Ovary (tissue), 9 donors: ENCODE data around the gene PPP1R14C. TPM values are rescaled to one million over a fixed set of nuclear protein-coding genes. Genes with fewer than 3 reads are reported as not detected.

Source experiments
- DNase-seq, 5 donors: peaks; one replicate each; pipeline ENCODE4 v3.0.0-alpha.2; 2019 to 2020
- H3K27ac ChIP-seq, 2 donors: fragments of 200-600 bp; one replicate each; pipeline versions ENCODE4 v1.5.1 to v1.8.0; 2019 to 2022
- H3K27me3 ChIP-seq: fragments of 200-600 bp; one replicate; pipeline ENCODE4 v1.8.0; 2022
- H3K36me3 ChIP-seq: fragments of 200-600 bp; sonication (generic); one replicate; pipeline ENCODE4 v1.5.1; 2019
- H3K4me1 ChIP-seq: one replicate; pipeline ENCODE4 v1.8.1; 2013; ENCODE audit warnings: mild to moderate bottlenecking, moderate library complexity; ENCODE audit not compliant: insufficient read depth
- H3K4me3 ChIP-seq: fragments of 200-600 bp; sonication (generic); one replicate; pipeline ENCODE4 v1.5.1; 2017
- H3K9me3 ChIP-seq, 2 donors: fragments of 200-600 bp in 1 of 2; sonication (generic) in 1 of 2; one replicate each; pipeline versions ENCODE4 v1.5.1 to v1.8.1; 2013 to 2019; ENCODE audit warnings: mild to moderate bottlenecking in 1 of 2, moderate library complexity in 1 of 2
- EP300 ChIP-seq: sonication (generic); formaldehyde crosslinking; IDR thresholded peaks from one replicate; pipeline ENCODE4 v1.6.1; 2017; ENCODE audit warnings: antibody characterized with exemption
- POLR2A ChIP-seq: fragments of 450-650 bp; IDR thresholded peaks from one replicate; pipeline ENCODE4 v1.6.1; 2017; ENCODE audit warnings: antibody characterized with exemption, mild to moderate bottlenecking, moderate library complexity
- WGBS, 3 donors: extraction: QIAGEN DNeasy Blood & Tissue Kit in 1 of 3; methylation state at CpG; one replicate each; pipeline versions ENCODE4 v1.1.5 to v1.1.7; 2013 to 2017; 5-methylcytosine and 5-hydroxymethylcytosine counted together
- intact Hi-C, 4 donors: fragments of 100-400 bp; cut with DNase I; formaldehyde crosslinking; loops; one replicate each; pipeline versions ENCODE4 v1.11.0 to v1.15.1; 2022 to 2023
- polyA plus RNA-seq, 2 donors: library from polyadenylated mRNA; stranded (reverse); fragments of 200-250 nt in 1 of 2; fragments of 350-450 nt in 1 of 2; fragmentation: Illumina TruSeq in 1 of 2; extraction: RNeasy Lipid Tissue Mini Kit (QIAGEN cat#74804) in 1 of 2; gene quantifications; one replicate each; pipeline ENCODE4 v1.2.3, GENCODE V29; 2013 to 2014
- total RNA-seq, 7 donors: library from RNA; depleted of rRNA in 2 of 7; stranded (reverse); fragments of >200 nt in 2 of 7; fragmentation: NEBNext Ultra II Directional in 3 of 7; extraction: Animal tissue kit (Norgen Biotek cat#: 25700) in 3 of 7; gene quantifications; one replicate each; pipeline versions ENCODE4 v1.1.0 to v1.2.4, GENCODE V29; 2016 to 2023
- TF ChIP-seq, protein P1 (sequence below), 3 donors: fragments of 450-650 bp in 2 of 3; fragments of 200-600 bp in 1 of 3; IDR thresholded peaks; one replicate each; pipeline versions ENCODE4 v1.5.1 to v1.8.0; 2016 to 2022; ENCODE audit warnings: antibody characterized with exemption in 3 of 3, mild to moderate bottlenecking in 1 of 3
- donor health status: DM: no; HTN: no; CAD: no; lungs with moderate emphysema.
- donor health status: DM: no; HTN: no; CAD: no.
- donor health status: Bipolar disorder and iron deficiency.
- donor health status: DM: yes; HTN: yes; CAD: no.
- donor health status: DM: no; HTN: no; CAD: no.
- donor health status: DM: yes; HTN: yes; CAD: no.

PPP1R14C gene
- total and polyA plus RNA-seq, 9 donors = 0.12 to 8.6 (median 0.40) TPM; not detected in 2

GRCh38 chr6:150250826-150251225, 108.0 kb downstream of the PPP1R14C start:
- TF ChIP-seq, protein P1, sequence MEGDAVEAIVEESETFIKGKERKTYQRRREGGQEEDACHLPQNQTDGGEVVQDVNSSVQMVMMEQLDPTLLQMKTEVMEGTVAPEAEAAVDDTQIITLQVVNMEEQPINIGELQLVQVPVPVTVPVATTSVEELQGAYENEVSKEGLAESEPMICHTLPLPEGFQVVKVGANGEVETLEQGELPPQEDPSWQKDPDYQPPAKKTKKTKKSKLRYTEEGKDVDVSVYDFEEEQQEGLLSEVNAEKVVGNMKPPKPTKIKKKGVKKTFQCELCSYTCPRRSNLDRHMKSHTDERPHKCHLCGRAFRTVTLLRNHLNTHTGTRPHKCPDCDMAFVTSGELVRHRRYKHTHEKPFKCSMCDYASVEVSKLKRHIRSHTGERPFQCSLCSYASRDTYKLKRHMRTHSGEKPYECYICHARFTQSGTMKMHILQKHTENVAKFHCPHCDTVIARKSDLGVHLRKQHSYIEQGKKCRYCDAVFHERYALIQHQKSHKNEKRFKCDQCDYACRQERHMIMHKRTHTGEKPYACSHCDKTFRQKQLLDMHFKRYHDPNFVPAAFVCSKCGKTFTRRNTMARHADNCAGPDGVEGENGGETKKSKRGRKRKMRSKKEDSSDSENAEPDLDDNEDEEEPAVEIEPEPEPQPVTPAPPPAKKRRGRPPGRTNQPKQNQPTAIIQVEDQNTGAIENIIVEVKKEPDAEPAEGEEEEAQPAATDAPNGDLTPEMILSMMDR (IDR thresholded peaks at IDR 0.05) = no peak
- TF ChIP-seq POLR2A (no peak), EP300 (no peak)
- 20 to 29% (median 27%) methylated on average over 4 of the region's 4 CpGs for WGBS, 3 donors
- no peaks in the 10 kb centered on the region for H3K9me3 ChIP-seq
- no peak for DNase-seq
- no peak overlapping the region for H3K4me3 ChIP-seq
- no peaks in the 10 kb centered on the region for H3K4me1 ChIP-seq
- no peaks in the 10 kb centered on the region for H3K27me3 ChIP-seq
- H3K27ac ChIP-seq = no peak overlapping the region
- intact Hi-C loops = no loop called here
- H3K36me3 ChIP-seq = no peaks in the 10 kb centered on the region

DNA sequence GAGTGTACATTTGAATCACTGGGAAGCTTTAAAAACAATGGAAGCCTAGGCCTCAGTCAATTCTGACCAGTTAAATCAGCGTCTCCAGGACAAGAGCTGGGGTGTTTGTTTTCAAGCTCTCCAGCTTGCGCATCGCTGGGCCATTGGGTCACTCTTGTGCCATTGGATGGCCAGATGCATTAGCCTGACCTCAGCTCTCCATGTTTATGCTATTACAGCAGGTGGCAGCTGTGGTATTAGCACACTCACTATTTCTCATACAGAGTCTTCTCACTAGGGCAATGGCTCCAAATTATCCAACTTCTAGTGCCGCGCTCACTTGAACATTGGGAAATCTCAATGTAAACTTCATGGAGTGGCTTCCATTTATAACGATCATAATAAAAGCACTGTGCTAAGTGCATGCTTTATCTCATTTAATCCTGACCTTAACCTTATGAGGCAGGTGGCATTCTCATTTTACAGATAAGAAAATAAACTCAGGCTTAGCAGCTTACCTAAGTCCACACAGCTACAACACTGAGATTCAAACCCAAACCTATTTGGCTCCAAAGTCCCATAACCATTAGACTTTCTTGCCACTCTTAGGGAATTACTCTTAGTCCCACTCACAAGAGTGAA, 108.8 kb downstream of the PPP1R14C start:
- WGBS, 3 donors = 95 to 96% (median 95%) methylated on average over 6 of the region's 6 CpGs
- Histone ChIP-seq H3K4me1 (no peaks in the 10 kb centered on the region), H3K27ac (no peak overlapping the region), H3K4me3 (no peak overlapping the region), H3K27me3 (no peaks in the 10 kb centered on the region), H3K9me3 (no peaks in the 10 kb centered on the region), H3K36me3 (no peaks in the 10 kb centered on the region)
- intact Hi-C loops = no loop called here
- TF ChIP-seq, protein P1 (IDR thresholded peaks at IDR 0.05) = no peak
- TF ChIP-seq EP300 (no peak), POLR2A (no peak)
- DNase-seq = no peak

GRCh38 chr6:150252714-150253444, 110.0 kb downstream of the PPP1R14C start:
- no peaks in the 10 kb centered on the region for H3K27me3 ChIP-seq
- intact Hi-C loops = no loop called here
- 85 to 91% (median 85%) methylated on average over 6 of the region's 6 CpGs for WGBS, 3 donors
- no peak for DNase-seq
- TF ChIP-seq EP300 = no peak
- TF ChIP-seq POLR2A = no peak
- H3K27ac ChIP-seq = no peak overlapping the region
- no peak overlapping the region for H3K4me3 ChIP-seq
- no peaks in the 10 kb centered on the region for H3K4me1 ChIP-seq
- no peaks in the 10 kb centered on the region for H3K9me3 ChIP-seq
- no peaks in the 10 kb centered on the region for H3K36me3 ChIP-seq

- Histone ChIP-seq H3K4me1 (no peaks in the 10 kb centered on the region), H3K27me3 (no peaks in the 10 kb centered on the region), H3K36me3 (no peaks in the 10 kb centered on the region), H3K27ac (no peak overlapping the region), H3K4me3 (no peak overlapping the region), H3K9me3 (no peaks in the 10 kb centered on the region)
- WGBS, 3 donors = 56 to 72% (median 57%) methylated on average over 3 of the region's 3 CpGs
- no peak for DNase-seq
- no peak for TF ChIP-seq POLR2A
- TF ChIP-seq, protein P1 (IDR thresholded peaks at IDR 0.05) = no peak
- no peak for TF ChIP-seq EP300
- intact Hi-C loops = no loop called here
Measured at GRCh38 chr6:150253489-150253888, 110.6 kb downstream of the PPP1R14C start.

GRCh38 chr6:150254770-150255169, 111.9 kb downstream of the PPP1R14C start:
- intact Hi-C loops = no loop called here
- no peaks in the 10 kb centered on the region for H3K4me1 ChIP-seq
- DNase-seq = no peak
- no peaks in the 10 kb centered on the region for H3K27me3 ChIP-seq
- 61 to 71% (median 71%) methylated on average over 4 of the region's 4 CpGs for WGBS, 3 donors
- H3K27ac ChIP-seq = no peak overlapping the region
- TF ChIP-seq, protein P1 (IDR thresholded peaks at IDR 0.05) = no peak
- no peak for TF ChIP-seq POLR2A
- TF ChIP-seq EP300 = no peak
- H3K9me3 ChIP-seq = no peaks in the 10 kb centered on the region
- no peaks in the 10 kb centered on the region for H3K36me3 ChIP-seq
- no peak overlapping the region for H3K4me3 ChIP-seq
